Measurements from ENCODE around the gene SGO2. TPM values are rescaled to one million over a fixed set of nuclear protein-coding genes. Genes with fewer than 3 reads are reported as not detected.

Gene SGO2
- total RNA-seq, 2 donors from 2014 or later, result 7.6 to 19.5 TPM

DNA sequence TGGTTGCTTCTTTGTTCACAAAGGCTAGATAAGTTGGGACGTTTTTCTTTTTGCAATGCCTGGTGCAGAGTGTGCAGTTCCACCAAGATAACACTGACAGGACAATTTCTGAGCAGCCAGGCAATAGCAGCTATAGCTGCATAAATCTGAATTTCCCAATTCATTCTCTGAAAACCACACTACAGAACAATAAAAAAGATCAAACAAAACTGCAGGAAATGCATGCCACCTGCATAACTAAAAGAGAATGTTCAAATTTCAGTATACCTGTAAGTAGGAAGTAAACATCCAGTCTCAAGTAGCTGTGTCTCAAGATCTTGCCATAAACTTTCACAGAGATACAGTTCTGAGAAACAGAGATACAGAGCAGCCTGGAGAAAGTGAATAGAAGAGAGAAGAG, 10.9 kb upstream of the SGO2 start:
- Histone ChIP-seq H3K27ac (no peak overlapping the region), H3K9ac (ENCODE audit: low read depth in 2 of 2, low read length in 2 of 2) (no peak overlapping the region), H3K36me3 (no peaks in the 10 kb centered on the region), H3K9me3 (no peaks in the 10 kb centered on the region), H3K4me1 (no peaks in the 10 kb centered on the region), H3K4me3 (no peak overlapping the region), H3K27me3 (no peaks in the 10 kb centered on the region)
- no peak for DNase-seq
- TF ChIP-seq, protein P1, sequence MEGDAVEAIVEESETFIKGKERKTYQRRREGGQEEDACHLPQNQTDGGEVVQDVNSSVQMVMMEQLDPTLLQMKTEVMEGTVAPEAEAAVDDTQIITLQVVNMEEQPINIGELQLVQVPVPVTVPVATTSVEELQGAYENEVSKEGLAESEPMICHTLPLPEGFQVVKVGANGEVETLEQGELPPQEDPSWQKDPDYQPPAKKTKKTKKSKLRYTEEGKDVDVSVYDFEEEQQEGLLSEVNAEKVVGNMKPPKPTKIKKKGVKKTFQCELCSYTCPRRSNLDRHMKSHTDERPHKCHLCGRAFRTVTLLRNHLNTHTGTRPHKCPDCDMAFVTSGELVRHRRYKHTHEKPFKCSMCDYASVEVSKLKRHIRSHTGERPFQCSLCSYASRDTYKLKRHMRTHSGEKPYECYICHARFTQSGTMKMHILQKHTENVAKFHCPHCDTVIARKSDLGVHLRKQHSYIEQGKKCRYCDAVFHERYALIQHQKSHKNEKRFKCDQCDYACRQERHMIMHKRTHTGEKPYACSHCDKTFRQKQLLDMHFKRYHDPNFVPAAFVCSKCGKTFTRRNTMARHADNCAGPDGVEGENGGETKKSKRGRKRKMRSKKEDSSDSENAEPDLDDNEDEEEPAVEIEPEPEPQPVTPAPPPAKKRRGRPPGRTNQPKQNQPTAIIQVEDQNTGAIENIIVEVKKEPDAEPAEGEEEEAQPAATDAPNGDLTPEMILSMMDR (IDR thresholded peaks at IDR 0.05), result no peak
- intact Hi-C loops (cut with DNase I), result no loop called here

DNA sequence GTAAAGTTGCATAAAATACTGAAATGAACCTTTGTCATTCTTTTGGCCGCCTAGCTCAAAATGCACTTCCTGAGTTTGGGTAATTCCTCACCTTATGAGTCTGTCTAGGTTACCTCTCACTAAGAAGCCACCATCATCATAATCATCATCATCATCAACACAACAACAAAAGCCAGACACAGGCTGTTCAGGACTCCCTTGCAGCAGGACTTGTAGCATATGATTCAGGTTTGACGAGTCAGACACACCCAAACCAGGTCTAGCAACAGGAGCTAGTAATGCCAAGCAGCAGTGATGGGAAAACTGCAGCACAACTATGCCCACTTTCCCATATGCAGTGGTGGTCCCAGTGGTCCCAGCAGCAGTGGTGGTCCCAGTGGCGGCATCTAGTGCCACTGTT, 2.8 kb upstream of the SGO2 start:
- Histone ChIP-seq H3K4me3 (no peak overlapping the region), H3K27me3 (no peaks in the 10 kb centered on the region), H3K27ac (peak overlapping the region; percentile 70), H3K9me3 (no peaks in the 10 kb centered on the region), H3K4me1 (peaks cover 4% of the 10 kb centered on the region), H3K9ac (ENCODE audit: low read depth in 2 of 2, low read length in 2 of 2) (no peak overlapping the region), H3K36me3 (no peaks in the 10 kb centered on the region)
- DNase-seq, result peak; percentile 54
- TF ChIP-seq, protein P1 (IDR thresholded peaks at IDR 0.05), result no peak
- intact Hi-C loops (cut with DNase I), result no loop called here

DNA sequence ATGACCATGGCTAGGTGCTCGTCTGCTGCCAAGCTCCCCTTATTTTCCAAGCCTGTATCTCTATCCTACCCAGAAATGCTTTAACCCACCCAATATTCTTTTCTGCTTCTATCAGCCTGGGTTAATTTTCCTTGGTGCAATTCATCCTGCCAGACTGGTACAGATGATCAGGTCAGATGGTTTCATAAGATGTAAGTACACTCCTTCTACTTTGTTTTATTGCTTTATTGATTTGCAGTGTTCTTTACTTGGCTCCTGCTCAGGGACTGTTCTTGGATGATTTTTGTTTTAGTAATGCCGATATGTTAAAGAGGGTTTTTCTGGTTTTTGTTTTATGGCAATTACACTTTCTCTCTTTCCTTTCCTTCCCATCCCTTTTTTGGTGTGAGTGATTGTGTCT, 2.4 kb upstream of the SGO2 start:
- Histone ChIP-seq H3K27ac (peak overlapping the region; percentile 70), H3K36me3 (no peaks in the 10 kb centered on the region), H3K9ac (ENCODE audit: low read depth in 2 of 2, low read length in 2 of 2) (no peak overlapping the region), H3K27me3 (no peaks in the 10 kb centered on the region), H3K4me3 (no peak overlapping the region), H3K9me3 (no peaks in the 10 kb centered on the region), H3K4me1 (peaks cover 4% of the 10 kb centered on the region)
- intact Hi-C loops (cut with DNase I), result no loop called here
- DNase-seq, result no peak
- TF ChIP-seq, protein P1 (IDR thresholded peaks at IDR 0.05), result no peak

DNA sequence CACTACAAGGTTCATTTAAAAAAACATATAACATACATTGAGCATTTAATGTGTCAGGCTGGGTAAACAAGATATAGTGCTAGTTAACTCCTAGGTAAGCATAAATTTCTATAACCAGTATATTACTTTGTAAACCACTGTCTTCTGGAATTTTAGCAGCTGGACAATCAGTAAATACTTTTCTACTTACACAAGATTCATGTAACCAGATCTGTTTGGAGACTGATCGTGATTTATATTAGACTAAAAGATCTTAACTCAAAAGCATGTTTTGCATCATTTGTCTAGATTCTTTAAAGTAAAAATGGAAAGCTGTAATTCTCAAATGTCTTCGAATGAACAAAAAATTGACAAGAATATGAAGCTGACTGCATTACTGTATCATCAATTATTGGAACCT, 941 bp upstream of the SGO2 start:
- Histone ChIP-seq H3K27ac (peak overlapping the region; percentile 70), H3K4me1 (peaks cover 4% of the 10 kb centered on the region), H3K36me3 (no peaks in the 10 kb centered on the region), H3K4me3 (peak overlapping the region; percentile 76), H3K9ac (ENCODE audit: low read depth in 2 of 2, low read length in 2 of 2) (no peak overlapping the region), H3K9me3 (no peaks in the 10 kb centered on the region), H3K27me3 (no peaks in the 10 kb centered on the region)
- DNase-seq, result no peak
- TF ChIP-seq, protein P1 (IDR thresholded peaks at IDR 0.05), result no peak
- intact Hi-C loops (cut with DNase I), result no loop called here

DNA sequence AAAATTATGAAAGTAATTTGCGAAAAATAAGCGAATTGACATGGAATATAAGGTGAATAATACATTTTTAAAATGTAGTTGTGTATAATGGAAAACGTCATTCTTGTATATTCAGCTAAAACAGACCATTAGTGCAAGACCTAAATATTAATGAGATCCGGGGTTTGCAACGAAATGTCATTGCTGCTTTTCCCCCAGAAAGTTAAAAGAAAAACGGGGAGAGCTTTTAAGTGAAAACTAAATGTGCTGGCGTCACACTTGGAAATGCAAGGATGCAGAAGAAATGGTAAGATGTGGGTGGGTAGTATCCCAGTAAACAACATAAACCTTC, 491 bp upstream of the SGO2 start:
- no peaks in the 10 kb centered on the region for H3K27me3 ChIP-seq
- TF ChIP-seq, protein P1 (IDR thresholded peaks at IDR 0.05), result no peak
- H3K27ac ChIP-seq, result peak overlapping the region; percentile 70
- peak overlapping the region; percentile 76 for H3K4me3 ChIP-seq
- peak overlapping the region in 1 of 2 donors; percentile 60 for H3K9ac ChIP-seq (ENCODE audit: low read depth in 2 of 2, low read length in 2 of 2)
- DNase-seq, result no peak
- H3K4me1 ChIP-seq, result peaks cover 4% of the 10 kb centered on the region
- no peaks in the 10 kb centered on the region for H3K9me3 ChIP-seq
- intact Hi-C loops (cut with DNase I), result no loop called here
- H3K36me3 ChIP-seq, result no peaks in the 10 kb centered on the region

DNA sequence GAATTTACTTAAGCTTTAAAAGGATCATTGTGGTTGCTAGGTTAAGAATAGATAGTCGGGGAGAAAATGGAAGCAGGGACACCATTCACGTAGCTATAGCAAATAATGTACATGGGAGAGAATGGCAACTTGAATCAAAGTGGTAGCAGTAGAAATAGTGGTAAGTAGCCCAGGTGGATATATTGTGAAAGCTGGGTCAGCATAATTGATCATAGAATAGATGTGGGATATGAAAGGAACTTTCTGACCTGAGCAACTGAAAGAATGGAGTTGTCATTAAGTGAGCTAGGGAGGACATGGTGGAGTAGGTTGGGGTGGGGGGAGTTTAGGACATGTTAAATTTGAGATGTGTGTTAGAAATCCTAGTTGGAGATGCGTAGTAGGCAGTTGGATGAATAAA, 2.2 kb downstream of the SGO2 start:
- TF ChIP-seq, protein P1 (IDR thresholded peaks at IDR 0.05), result no peak
- Histone ChIP-seq H3K27me3 (no peaks in the 10 kb centered on the region), H3K36me3 (no peaks in the 10 kb centered on the region), H3K9ac (ENCODE audit: low read depth in 2 of 2, low read length in 2 of 2) (no peak overlapping the region), H3K27ac (no peak overlapping the region), H3K4me1 (peaks cover 4% of the 10 kb centered on the region), H3K9me3 (no peaks in the 10 kb centered on the region), H3K4me3 (no peak overlapping the region)
- intact Hi-C loops (cut with DNase I), result no loop called here
- DNase-seq, result no peak
